Parathyroid adenoma (tissue), 2 donors: ENCODE results near the gene SLC30A9.

Source experiments
- H2AFZ ChIP-seq: fragments of 300-600 bp; sonication (generic); one replicate; pipeline ENCODE4 v1.7.0; 2017; ENCODE audit warnings: antibody characterized with exemption, mild to moderate bottlenecking
- H3K27ac ChIP-seq: fragments of 300-600 bp; sonication (generic); one replicate; pipeline ENCODE4 v1.7.0; 2017
- H3K27me3 ChIP-seq: fragments of 300-600 bp; sonication (generic); one replicate; pipeline ENCODE4 v1.7.0; 2017; ENCODE audit warnings: low read length; ENCODE audit not compliant: control insufficient read depth, insufficient read depth
- H3K36me3 ChIP-seq: fragments of 300-600 bp; sonication (generic); one replicate; pipeline ENCODE4 v1.7.0; 2017; ENCODE audit warnings: low read length; ENCODE audit not compliant: control insufficient read depth, insufficient read depth
- H3K4me1 ChIP-seq: fragments of 300-600 bp; sonication (generic); one replicate; pipeline ENCODE4 v1.7.0; 2017; ENCODE audit warnings: control low read depth
- H3K4me2 ChIP-seq: fragments of 300-600 bp; sonication (generic); one replicate; pipeline ENCODE4 v1.7.0; 2017; ENCODE audit warnings: low read length
- H3K4me3 ChIP-seq: fragments of 300-600 bp; sonication (generic); one replicate; pipeline ENCODE4 v1.7.0; 2017; ENCODE audit warnings: low read depth, low read length
- H3K79me2 ChIP-seq: fragments of 300-600 bp; sonication (generic); one replicate; pipeline ENCODE4 v1.7.0; 2017; ENCODE audit warnings: control low read depth
- H3K9ac ChIP-seq: fragments of 300-600 bp; sonication (generic); one replicate; pipeline ENCODE4 v1.7.0; 2017; ENCODE audit warnings: mild to moderate bottlenecking
- H3K9me3 ChIP-seq: fragments of 300-600 bp; sonication (generic); one replicate; pipeline ENCODE4 v1.7.0; 2017; ENCODE audit warnings: low read length; ENCODE audit not compliant: control insufficient read depth
- CTCF ChIP-seq: fragments of 300-600 bp; sonication (generic); IDR thresholded peaks from one replicate; pipeline ENCODE4 v1.7.0; 2017; ENCODE audit warnings: antibody characterized with exemption, mild to moderate bottlenecking
- donor health status: primary hyperparathyroidism.

Gene SLC30A9

GRCh38 chr4:42070463-42070862 lies 80.1 kb downstream of the SLC30A9 start:
- H3K4me2 ChIP-seq: no peak overlapping the region
- H3K4me3 ChIP-seq: no peak overlapping the region
- H3K27me3 ChIP-seq: no peaks in the 10 kb centered on the region
- H3K36me3 ChIP-seq: no peaks in the 10 kb centered on the region
- no peak overlapping the region for H3K9ac ChIP-seq
- no peaks in the 10 kb centered on the region for H3K79me2 ChIP-seq
- no peaks in the 10 kb centered on the region for H3K4me1 ChIP-seq
- no peak overlapping the region for H2AFZ ChIP-seq
- no peak for TF ChIP-seq CTCF
- no peak overlapping the region for H3K27ac ChIP-seq
- H3K9me3 ChIP-seq: no peaks in the 10 kb centered on the region

- H3K27me3 ChIP-seq: no peaks in the 10 kb centered on the region
- H3K4me2 ChIP-seq: no peak overlapping the region
- no peak for TF ChIP-seq CTCF
- H3K79me2 ChIP-seq: no peaks in the 10 kb centered on the region
- no peak overlapping the region for H2AFZ ChIP-seq
- H3K36me3 ChIP-seq: no peaks in the 10 kb centered on the region
- H3K27ac ChIP-seq: no peak overlapping the region
- no peaks in the 10 kb centered on the region for H3K4me1 ChIP-seq
- H3K9ac ChIP-seq: no peak overlapping the region
- no peaks in the 10 kb centered on the region for H3K9me3 ChIP-seq
- no peak overlapping the region for H3K4me3 ChIP-seq
These were observed 84.0 kb downstream of the SLC30A9 start for GRCh38 chr4:42074294-42074693.

GRCh38 chr4:42078184-42078801 lies 88.0 kb downstream of the SLC30A9 start:
- Histone ChIP-seq H3K79me2 (no peaks in the 10 kb centered on the region), H3K9me3 (no peaks in the 10 kb centered on the region), H3K4me3 (no peak overlapping the region), H2AFZ (no peak overlapping the region), H3K9ac (no peak overlapping the region), H3K4me1 (no peaks in the 10 kb centered on the region), H3K36me3 (no peaks in the 10 kb centered on the region), H3K27me3 (no peaks in the 10 kb centered on the region), H3K27ac (no peak overlapping the region), H3K4me2 (no peak overlapping the region)
- TF ChIP-seq CTCF: no peak

GRCh38 chr4:42080306-42080705 lies 90.0 kb downstream of the SLC30A9 start:
- H3K4me1 ChIP-seq: no peaks in the 10 kb centered on the region
- no peaks in the 10 kb centered on the region for H3K9me3 ChIP-seq
- H3K9ac ChIP-seq: no peak overlapping the region
- H3K27me3 ChIP-seq: no peaks in the 10 kb centered on the region
- H3K4me3 ChIP-seq: no peak overlapping the region
- no peak overlapping the region for H3K27ac ChIP-seq
- H3K79me2 ChIP-seq: no peaks in the 10 kb centered on the region
- TF ChIP-seq CTCF: no peak
- H3K36me3 ChIP-seq: no peaks in the 10 kb centered on the region
- no peak overlapping the region for H3K4me2 ChIP-seq
- no peak overlapping the region for H2AFZ ChIP-seq

GRCh38 chr4:42083816-42084215 lies 93.5 kb downstream of the SLC30A9 start:
- no peaks in the 10 kb centered on the region for H3K9me3 ChIP-seq
- H3K27ac ChIP-seq: no peak overlapping the region
- no peak overlapping the region for H2AFZ ChIP-seq
- H3K36me3 ChIP-seq: no peaks in the 10 kb centered on the region
- no peaks in the 10 kb centered on the region for H3K27me3 ChIP-seq
- no peak overlapping the region for H3K9ac ChIP-seq
- no peak overlapping the region for H3K4me2 ChIP-seq
- H3K4me3 ChIP-seq: no peak overlapping the region
- no peaks in the 10 kb centered on the region for H3K79me2 ChIP-seq
- TF ChIP-seq CTCF: no peak
- no peaks in the 10 kb centered on the region for H3K4me1 ChIP-seq
